Measurements from ENCODE around the gene MLANA.

MLANA gene

DNA sequence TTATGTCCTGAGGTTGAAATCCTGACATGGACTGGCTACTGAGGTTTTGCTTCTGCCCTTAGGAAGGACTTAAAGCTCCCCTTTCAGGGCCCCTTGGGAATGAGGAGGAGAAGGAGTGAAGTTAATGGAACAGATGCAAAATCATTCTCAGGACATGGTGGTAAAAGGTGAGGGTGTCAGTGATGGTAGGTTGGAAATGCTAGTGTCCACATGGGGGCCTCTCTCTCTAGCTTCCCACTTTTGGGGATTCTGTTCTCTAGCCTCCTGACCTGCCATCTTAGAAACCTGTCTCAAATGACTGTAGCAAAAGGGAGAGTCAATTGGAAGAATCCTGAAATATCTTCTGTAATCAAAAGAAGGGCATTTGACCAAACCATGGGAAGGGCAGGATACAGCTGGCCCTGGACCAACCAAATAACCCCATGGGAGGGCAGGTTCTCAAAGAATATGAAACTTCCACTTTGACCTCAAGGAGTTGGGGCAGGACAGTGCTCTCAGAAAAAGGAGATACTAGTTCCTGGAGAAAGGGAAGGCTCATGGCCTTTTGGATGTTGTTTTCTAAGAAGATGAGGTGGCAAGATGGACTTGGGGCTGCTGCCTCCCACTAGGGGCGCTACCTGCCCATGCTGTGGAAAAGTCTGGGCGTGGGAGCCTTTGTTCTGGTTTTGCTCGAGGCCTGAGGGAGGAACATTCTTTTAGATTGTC, 21.2 kb upstream of the MLANA start:
- Histone ChIP-seq H3K27ac (no peak overlapping the region), H3K4me3 (no peak overlapping the region)
- no peak for DNase-seq (ENCODE audit: low spot score)

GRCh38 chr9:5870020-5870339, 20.7 kb upstream of the MLANA start:
- no peak for TF ChIP-seq CTCF (IDR thresholded peaks at IDR 0.05)
- H3K27ac ChIP-seq = no peak overlapping the region
- DNase-seq (ENCODE audit: low spot score) = no peak
- no peak overlapping the region for H3K4me3 ChIP-seq

More for the DNA sequence above, 21.2 kb upstream of the MLANA start:
- TF ChIP-seq CTCF (IDR thresholded peaks at IDR 0.05) = no peak

GRCh38 chr9:5870691-5871090, 20.0 kb upstream of the MLANA start:
- DNase-seq (ENCODE audit: low spot score) = no peak
- no peak for TF ChIP-seq CTCF (IDR thresholded peaks at IDR 0.05)
- Histone ChIP-seq H3K4me3 (no peak overlapping the region), H3K27ac (no peak overlapping the region)

DNA sequence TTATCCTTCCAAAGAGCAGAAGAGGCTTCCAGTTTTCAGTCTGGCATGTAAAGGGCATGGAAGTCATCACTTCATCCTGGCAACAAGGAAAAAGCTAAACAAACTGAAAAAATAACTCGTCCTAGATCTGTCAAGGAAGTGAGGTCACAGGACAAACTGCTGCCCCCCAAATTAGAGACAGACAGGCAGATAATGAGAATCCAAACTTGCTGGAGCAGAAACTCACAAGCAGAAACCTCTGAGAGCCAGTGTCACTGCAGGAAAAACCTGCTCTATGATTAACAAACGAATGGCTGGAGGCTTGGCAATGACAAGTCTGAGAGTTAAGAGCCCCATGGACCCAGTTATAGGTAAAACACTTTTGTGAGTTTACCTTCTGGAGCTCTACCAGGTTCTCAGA, 18.9 kb upstream of the MLANA start:
- no peak for DNase-seq (ENCODE audit: low spot score)
- Histone ChIP-seq H3K4me3 (no peak overlapping the region), H3K27ac (no peak overlapping the region)
- TF ChIP-seq CTCF (IDR thresholded peaks at IDR 0.05) = no peak

DNA sequence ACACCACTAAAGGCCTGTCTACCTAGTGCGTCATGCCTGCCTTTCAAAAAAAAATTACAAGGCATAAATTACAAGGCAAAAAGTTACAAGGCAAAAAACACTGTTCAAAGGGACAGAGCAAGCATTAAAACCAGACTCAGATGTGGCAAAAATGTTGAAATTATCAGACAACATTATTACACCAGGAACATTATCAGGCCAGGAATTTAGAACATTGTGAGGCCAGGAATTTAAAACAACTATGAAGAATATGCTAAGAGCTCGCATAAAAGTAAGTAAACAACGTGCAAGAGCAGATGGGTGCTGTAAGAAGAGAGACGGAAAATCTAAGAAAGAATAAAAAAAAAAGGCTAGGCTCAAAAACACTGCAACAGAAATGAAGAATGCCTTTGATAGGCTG, 18.2 kb upstream of the MLANA start:
- DNase-seq (ENCODE audit: low spot score) = no peak
- TF ChIP-seq CTCF (IDR thresholded peaks at IDR 0.05) = no peak
- no peak overlapping the region for H3K4me3 ChIP-seq
- no peak overlapping the region for H3K27ac ChIP-seq

DNA sequence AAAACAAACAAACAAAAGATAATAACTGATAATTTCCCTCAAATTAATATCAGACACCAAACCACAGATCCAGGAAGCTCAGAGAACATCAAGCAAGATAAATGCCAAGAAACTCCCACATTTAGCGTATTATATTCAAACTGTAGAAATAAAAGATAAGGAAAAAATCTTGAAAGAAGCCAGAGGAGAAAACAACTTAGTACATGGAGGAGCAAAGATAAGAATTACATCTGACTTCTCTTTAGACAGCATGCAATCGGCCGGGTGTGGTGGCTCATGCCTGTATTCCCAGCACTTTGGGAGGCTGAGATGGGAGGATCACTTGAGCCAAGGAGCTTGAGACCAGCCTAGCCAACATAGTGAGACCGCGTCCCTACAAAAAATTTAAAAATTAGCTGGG, 17.2 kb upstream of the MLANA start:
- DNase-seq (ENCODE audit: low spot score) = no peak
- H3K4me3 ChIP-seq = no peak overlapping the region
- TF ChIP-seq CTCF (IDR thresholded peaks at IDR 0.05) = no peak
- no peak overlapping the region for H3K27ac ChIP-seq

DNA sequence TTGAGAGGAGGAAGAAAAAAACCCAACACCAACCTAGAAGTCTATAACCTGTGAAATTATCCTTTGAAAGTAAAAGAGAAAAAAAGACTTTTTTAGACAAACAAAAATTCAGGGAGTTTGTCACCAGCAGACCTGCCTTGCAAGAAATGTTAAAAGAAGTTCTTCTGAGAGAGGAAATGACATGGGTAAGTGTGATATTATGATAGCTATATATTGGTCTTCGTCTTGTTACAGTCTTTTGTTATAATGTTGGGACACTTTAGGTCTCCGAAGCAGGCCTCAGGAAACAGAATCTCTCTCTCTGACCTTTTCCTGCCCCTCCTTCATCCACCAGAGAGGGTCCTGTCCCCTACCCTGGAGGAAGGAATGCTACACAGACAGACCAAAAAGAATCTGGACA, 16.6 kb upstream of the MLANA start:
- DNase-seq (ENCODE audit: low spot score) = no peak
- no peak for TF ChIP-seq CTCF (IDR thresholded peaks at IDR 0.05)

More for the DNA sequence above, 16.6 kb upstream of the MLANA start:
- Histone ChIP-seq H3K4me3 (no peak overlapping the region), H3K27ac (no peak overlapping the region)

All from coronary artery (tissue), 2 donors.